Epithelial cell of esophagus (primary cell): ENCODE measurements around the gene KCNH5.

Experiments used
- DNase-seq: peaks from one replicate; pipeline ENCODE4 v3.0.0; 2010; ENCODE audit warnings: low read depth
- H3K4me3 ChIP-seq: 2 replicates; pipeline ENCODE4 v1.5.1; 2011; ENCODE audit warnings: mild to moderate bottlenecking, low read length, control low read depth
- CTCF ChIP-seq: IDR thresholded peaks from 2 replicates; pipeline ENCODE4 v1.5.1; 2011; ENCODE audit warnings: low read depth, mild to moderate bottlenecking, low read length, control low read depth, inconsistent platforms; ENCODE audit not compliant: insufficient read depth; ENCODE audit errors: missing control alignments

KCNH5 gene

DNA sequence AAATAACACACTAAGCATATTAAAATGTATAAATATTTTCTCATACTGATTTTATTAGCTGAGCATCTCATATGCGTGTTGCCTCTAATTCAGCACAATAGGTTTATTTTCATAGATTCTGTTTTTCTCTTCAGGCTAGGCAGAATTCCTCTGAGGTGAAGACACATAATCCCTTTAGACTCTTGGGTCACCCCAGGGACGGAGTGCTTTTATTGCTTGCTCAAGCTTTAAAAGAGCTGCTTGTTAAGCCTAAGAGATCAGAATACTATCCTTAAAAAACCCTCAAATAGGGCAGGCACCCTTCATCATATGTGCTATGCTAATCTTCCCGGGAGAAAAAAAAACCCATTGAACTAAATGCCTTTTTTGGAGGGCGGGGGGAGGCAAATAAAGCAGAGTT lies 390.1 kb downstream of the KCNH5 start:
- TF ChIP-seq CTCF = no peak
- H3K4me3 ChIP-seq = no peak overlapping the region
- DNase-seq = no peak

GRCh38 chr14:62654641-62655040 lies 390.6 kb downstream of the KCNH5 start:
- H3K4me3 ChIP-seq = no peak overlapping the region
- DNase-seq = no peak
- TF ChIP-seq CTCF = no peak
